ENCODE measurements around the gene KRT80. TPM values are rescaled to one million over a fixed set of nuclear protein-coding genes. Genes with fewer than 3 reads are reported as not detected.

KRT80 gene
- total RNA-seq, 3 donors from 2014 or later (not counting 1 experiment from before 2014, with no cell fraction given): not detected

GRCh38 chr12:52187640-52188039 is 4.2 kb downstream of the KRT80 start:
- Mint-ChIP-seq H3K36me3 (no peaks in the 10 kb centered on the region), H3K4me1 (peaks cover 0 to 4% of the 10 kb centered on the region in 2 donors), H3K9me3 (no peaks in the 10 kb centered on the region), H3K4me3 (no peak overlapping the region), H3K27me3 (ENCODE audit: low read depth in 2 of 2) (peaks cover 0 to 5% of the 10 kb centered on the region in 2 donors), H3K27ac (no peak overlapping the region)
- no peak for DNase-seq
- no peak for ATAC-seq
- no peaks in the 10 kb centered on the region for H3K36me3 ChIP-seq (ENCODE audit: control insufficient read depth, insufficient read depth, low read length)
- intact Hi-C loops (cut with micrococcal nuclease): no loop called here
- 96% methylated on average over 4 of the region's 5 CpGs for WGBS (ENCODE audit: insufficient coverage)
- no peak overlapping the region for H3K27ac ChIP-seq (ENCODE audit: low read length)
- no peak overlapping the region for H3K4me3 ChIP-seq (ENCODE audit: low read length)
- no peaks in the 10 kb centered on the region for H3K9me3 ChIP-seq (ENCODE audit: control insufficient read depth, insufficient read depth, low read length)
- peaks cover 23% of the 10 kb centered on the region for H3K4me1 ChIP-seq (ENCODE audit: control insufficient read depth, insufficient read depth, low read length)
- TF ChIP-seq CTCF (IDR thresholded peaks at IDR 0.05): no peak
- no peaks in the 10 kb centered on the region for H3K27me3 ChIP-seq (ENCODE audit: control insufficient read depth, insufficient read depth, low read length)

- no peak for TF ChIP-seq CTCF (IDR thresholded peaks at IDR 0.05)
These were observed 4.6 kb downstream of the KRT80 start for GRCh38 chr12:52187206-52187605.

GRCh38 chr12:52186118-52186840 is 5.5 kb downstream of the KRT80 start:
- Histone ChIP-seq H3K4me1 (ENCODE audit: control insufficient read depth, insufficient read depth, low read length) (peaks cover 23% of the 10 kb centered on the region), H3K27ac (ENCODE audit: low read length) (no peak overlapping the region), H3K9me3 (ENCODE audit: control insufficient read depth, insufficient read depth, low read length) (no peaks in the 10 kb centered on the region), H3K36me3 (ENCODE audit: control insufficient read depth, insufficient read depth, low read length) (no peaks in the 10 kb centered on the region), H3K4me3 (ENCODE audit: low read length) (no peak overlapping the region), H3K27me3 (ENCODE audit: control insufficient read depth, insufficient read depth, low read length) (no peaks in the 10 kb centered on the region)
- WGBS (ENCODE audit: insufficient coverage): 86% methylated on average over 8 of the region's 8 CpGs
- Mint-ChIP-seq H3K4me1 (peaks cover 0 to 4% of the 10 kb centered on the region in 2 donors), H3K36me3 (no peaks in the 10 kb centered on the region), H3K27ac (no peak overlapping the region), H3K27me3 (ENCODE audit: low read depth in 2 of 2) (peaks cover 0 to 5% of the 10 kb centered on the region in 2 donors), H3K4me3 (no peak overlapping the region), H3K9me3 (no peaks in the 10 kb centered on the region)
- ATAC-seq: no peak
- TF ChIP-seq CTCF (IDR thresholded peaks at IDR 0.05): no peak
- intact Hi-C loops (cut with micrococcal nuclease): no loop called here
- no peak for DNase-seq

More at GRCh38 chr12:52187206-52187605, 4.6 kb downstream of the KRT80 start:
- H3K36me3 ChIP-seq (ENCODE audit: control insufficient read depth, insufficient read depth, low read length): no peaks in the 10 kb centered on the region
- Mint-ChIP-seq H3K27ac (no peak overlapping the region), H3K9me3 (no peaks in the 10 kb centered on the region), H3K27me3 (ENCODE audit: low read depth in 2 of 2) (peaks cover 0 to 5% of the 10 kb centered on the region in 2 donors), H3K4me3 (no peak overlapping the region), H3K36me3 (no peaks in the 10 kb centered on the region), H3K4me1 (peaks cover 0 to 4% of the 10 kb centered on the region in 2 donors)
- WGBS (ENCODE audit: insufficient coverage): 94% methylated on average over 11 of the region's 11 CpGs
- H3K4me1 ChIP-seq (ENCODE audit: control insufficient read depth, insufficient read depth, low read length): peaks cover 23% of the 10 kb centered on the region
- H3K27ac ChIP-seq (ENCODE audit: low read length): no peak overlapping the region
- no peak for ATAC-seq
- H3K27me3 ChIP-seq (ENCODE audit: control insufficient read depth, insufficient read depth, low read length): no peaks in the 10 kb centered on the region
- H3K9me3 ChIP-seq (ENCODE audit: control insufficient read depth, insufficient read depth, low read length): no peaks in the 10 kb centered on the region
- no peak overlapping the region for H3K4me3 ChIP-seq (ENCODE audit: low read length)
- intact Hi-C loops (cut with micrococcal nuclease): no loop called here
- no peak for DNase-seq

All from natural killer cell (primary cell).